ENCODE measurements around the gene HEATR9. TPM values are rescaled to one million over a fixed set of nuclear protein-coding genes. Genes with fewer than 3 reads are reported as not detected.

Gene HEATR9
- total RNA-seq, 1 donor from 2014 or later = not detected

DNA sequence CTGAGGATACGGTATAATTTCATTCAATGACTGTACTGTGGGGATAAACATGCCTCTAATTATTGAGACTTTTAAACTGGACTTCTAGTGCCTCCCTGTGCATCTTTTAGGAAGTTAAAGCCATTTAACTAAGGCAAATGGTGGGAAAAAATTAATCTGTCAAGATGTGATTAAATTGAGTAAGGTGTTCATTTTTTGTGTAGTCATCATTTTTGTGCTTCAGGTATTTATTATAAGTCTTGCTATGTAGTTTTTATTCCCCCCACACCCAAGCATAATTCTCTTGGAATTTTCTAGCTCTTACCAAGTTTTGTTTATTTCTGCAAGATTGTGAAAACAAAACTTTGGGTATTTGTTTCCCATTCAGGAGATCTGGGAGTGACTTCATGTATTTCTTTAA, 49.2 kb downstream of the HEATR9 start:
- DNase-seq (ENCODE audit: low read depth, low spot score) = no peak
- H3K9me3 Mint-ChIP-seq = no peaks in the 10 kb centered on the region
- H3K4me3 Mint-ChIP-seq = peak overlapping the region; percentile 47
- peaks cover 12% of the 10 kb centered on the region for H3K4me1 Mint-ChIP-seq
- H3K27ac Mint-ChIP-seq (ENCODE audit: unreplicated experiment) = no peak overlapping the region
- H3K36me3 Mint-ChIP-seq (ENCODE audit: low read depth) = peaks cover 21% of the 10 kb centered on the region
- TF ChIP-seq, protein P1, sequence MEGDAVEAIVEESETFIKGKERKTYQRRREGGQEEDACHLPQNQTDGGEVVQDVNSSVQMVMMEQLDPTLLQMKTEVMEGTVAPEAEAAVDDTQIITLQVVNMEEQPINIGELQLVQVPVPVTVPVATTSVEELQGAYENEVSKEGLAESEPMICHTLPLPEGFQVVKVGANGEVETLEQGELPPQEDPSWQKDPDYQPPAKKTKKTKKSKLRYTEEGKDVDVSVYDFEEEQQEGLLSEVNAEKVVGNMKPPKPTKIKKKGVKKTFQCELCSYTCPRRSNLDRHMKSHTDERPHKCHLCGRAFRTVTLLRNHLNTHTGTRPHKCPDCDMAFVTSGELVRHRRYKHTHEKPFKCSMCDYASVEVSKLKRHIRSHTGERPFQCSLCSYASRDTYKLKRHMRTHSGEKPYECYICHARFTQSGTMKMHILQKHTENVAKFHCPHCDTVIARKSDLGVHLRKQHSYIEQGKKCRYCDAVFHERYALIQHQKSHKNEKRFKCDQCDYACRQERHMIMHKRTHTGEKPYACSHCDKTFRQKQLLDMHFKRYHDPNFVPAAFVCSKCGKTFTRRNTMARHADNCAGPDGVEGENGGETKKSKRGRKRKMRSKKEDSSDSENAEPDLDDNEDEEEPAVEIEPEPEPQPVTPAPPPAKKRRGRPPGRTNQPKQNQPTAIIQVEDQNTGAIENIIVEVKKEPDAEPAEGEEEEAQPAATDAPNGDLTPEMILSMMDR (conservative IDR thresholded peaks at IDR 0.05) = no peak
- no peaks in the 10 kb centered on the region for H3K27me3 Mint-ChIP-seq (ENCODE audit: low read depth)

DNA sequence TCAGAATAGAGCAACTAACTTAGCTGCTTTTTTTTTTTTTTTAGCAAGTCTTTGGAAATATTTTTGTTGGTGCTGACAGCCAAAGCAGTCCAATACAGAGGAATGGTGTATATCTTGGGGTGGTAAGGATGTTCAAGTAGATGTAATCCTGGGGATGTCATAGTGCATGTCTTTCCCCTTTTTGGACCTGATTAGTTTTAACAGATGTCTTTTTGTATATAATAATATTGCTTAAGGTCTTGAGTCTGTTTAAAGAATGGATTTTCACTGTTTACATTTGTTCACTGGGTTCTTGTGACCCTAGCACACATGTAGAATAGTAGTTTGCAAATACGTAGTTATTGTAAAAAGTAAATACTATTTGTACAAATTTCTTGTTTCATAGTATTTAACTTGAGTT, 51.5 kb downstream of the HEATR9 start:
- no peak overlapping the region for H3K4me3 Mint-ChIP-seq
- no peak overlapping the region for H3K27ac Mint-ChIP-seq (ENCODE audit: unreplicated experiment)
- no peaks in the 10 kb centered on the region for H3K9me3 Mint-ChIP-seq
- peaks cover 13% of the 10 kb centered on the region for H3K36me3 Mint-ChIP-seq (ENCODE audit: low read depth)
- no peaks in the 10 kb centered on the region for H3K27me3 Mint-ChIP-seq (ENCODE audit: low read depth)
- H3K4me1 Mint-ChIP-seq = peaks cover 23% of the 10 kb centered on the region
- no peak for DNase-seq (ENCODE audit: low read depth, low spot score)
- TF ChIP-seq, protein P1 (conservative IDR thresholded peaks at IDR 0.05) = no peak

DNA sequence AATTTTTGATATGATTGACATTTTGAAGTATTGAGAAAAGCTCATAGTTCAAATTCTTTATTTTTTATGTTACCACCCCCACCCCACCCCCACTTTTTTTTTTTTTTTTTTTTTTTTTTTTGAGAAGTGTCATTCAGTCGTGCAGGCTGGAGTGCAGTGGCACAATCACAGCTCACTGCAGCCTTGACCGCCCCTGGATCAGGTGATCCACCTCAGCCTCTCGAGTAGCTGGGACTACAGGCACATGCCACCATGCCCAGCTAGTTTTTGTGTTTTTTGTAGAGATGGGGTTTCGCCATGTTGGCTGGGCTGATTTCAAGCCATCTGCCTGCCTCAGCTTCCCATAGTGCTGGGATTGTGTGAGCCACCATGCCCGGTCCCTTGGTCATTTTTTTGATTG, 52.0 kb downstream of the HEATR9 start:
- peaks cover 27% of the 10 kb centered on the region for H3K4me1 Mint-ChIP-seq
- no peak overlapping the region for H3K27ac Mint-ChIP-seq (ENCODE audit: unreplicated experiment)
- peaks cover 13% of the 10 kb centered on the region for H3K36me3 Mint-ChIP-seq (ENCODE audit: low read depth)

DNA sequence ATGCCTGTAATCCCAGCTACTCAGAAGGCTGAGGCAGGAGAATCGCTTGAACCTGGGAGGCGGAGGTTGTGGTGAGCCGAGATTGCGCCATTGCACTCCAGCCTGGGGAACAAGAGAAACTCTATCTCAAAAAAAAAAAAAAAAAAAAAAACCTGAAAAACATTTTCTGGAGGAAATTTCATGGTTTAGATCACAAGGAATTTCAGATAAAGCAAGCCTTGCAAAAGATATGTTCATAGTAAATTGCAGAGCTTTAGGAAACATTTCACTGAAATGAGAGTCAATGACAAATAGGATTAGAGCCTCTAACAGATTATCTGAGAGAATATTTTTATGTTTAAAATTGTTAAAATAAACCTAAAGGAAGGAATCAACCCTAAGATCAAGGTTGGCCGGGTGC, 56.2 kb downstream of the HEATR9 start:
- H3K9me3 Mint-ChIP-seq = no peaks in the 10 kb centered on the region
- peaks cover 2% of the 10 kb centered on the region for H3K36me3 Mint-ChIP-seq (ENCODE audit: low read depth)
- no peak for DNase-seq (ENCODE audit: low read depth, low spot score)
- H3K4me1 Mint-ChIP-seq = peaks cover 55% of the 10 kb centered on the region
- TF ChIP-seq, protein P1 (conservative IDR thresholded peaks at IDR 0.05) = no peak
- H3K27ac Mint-ChIP-seq (ENCODE audit: unreplicated experiment) = no peak overlapping the region
- H3K4me3 Mint-ChIP-seq = no peak overlapping the region
- no peaks in the 10 kb centered on the region for H3K27me3 Mint-ChIP-seq (ENCODE audit: low read depth)

More for the DNA sequence above, 52.0 kb downstream of the HEATR9 start:
- TF ChIP-seq, protein P1 (conservative IDR thresholded peaks at IDR 0.05) = no peak
- Mint-ChIP-seq H3K4me3 (no peak overlapping the region), H3K27me3 (ENCODE audit: low read depth) (no peaks in the 10 kb centered on the region), H3K9me3 (no peaks in the 10 kb centered on the region)
- DNase-seq (ENCODE audit: low read depth, low spot score) = no peak

DNA sequence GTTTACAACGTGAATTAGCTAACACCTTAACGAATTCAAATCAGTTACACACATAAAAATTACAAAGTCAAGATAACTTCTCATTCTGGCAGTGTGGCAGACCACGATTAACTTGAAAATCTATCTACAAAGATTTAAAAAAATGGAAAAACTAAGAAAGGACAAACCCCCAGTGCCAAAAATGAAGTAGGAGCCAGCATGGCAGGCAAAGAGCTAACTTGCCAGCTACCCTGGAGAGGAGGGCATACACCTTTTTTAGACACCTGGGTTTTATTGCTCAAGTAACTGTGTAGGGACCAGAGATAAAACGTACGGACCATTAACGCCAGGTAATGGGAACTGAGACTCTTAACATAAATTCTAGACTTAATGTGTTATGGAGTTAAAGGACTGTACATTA, 56.9 kb downstream of the HEATR9 start:
- Mint-ChIP-seq H3K27ac (ENCODE audit: unreplicated experiment) (no peak overlapping the region), H3K4me1 (peaks cover 55% of the 10 kb centered on the region), H3K9me3 (no peaks in the 10 kb centered on the region), H3K4me3 (peak overlapping the region; percentile 35), H3K27me3 (ENCODE audit: low read depth) (no peaks in the 10 kb centered on the region), H3K36me3 (ENCODE audit: low read depth) (peaks cover 2% of the 10 kb centered on the region)
- no peak for DNase-seq (ENCODE audit: low read depth, low spot score)
- TF ChIP-seq, protein P1 (conservative IDR thresholded peaks at IDR 0.05) = no peak
